Stimulated activated CD4-positive, alpha-beta T cell treated with anti-CD3 and anti-CD28 coated beads, Interleukin-4, amount 100 ng/mL, for 1 hour (primary cell): ENCODE measurements around the gene CTXN1.

ENCODE experiments used
- DNase-seq: peaks from one replicate; pipeline ENCODE4 v3.0.0-alpha.2; 2020

The CTXN1 gene

GRCh38 chr19:7912697-7913564, 13.0 kb downstream of the CTXN1 start:
- no peak for DNase-seq

GRCh38 chr19:7912144-7912696, 13.7 kb downstream of the CTXN1 start:
- no peak for DNase-seq

GRCh38 chr19:7911508-7912143, 14.3 kb downstream of the CTXN1 start:
- no peak for DNase-seq

DNA sequence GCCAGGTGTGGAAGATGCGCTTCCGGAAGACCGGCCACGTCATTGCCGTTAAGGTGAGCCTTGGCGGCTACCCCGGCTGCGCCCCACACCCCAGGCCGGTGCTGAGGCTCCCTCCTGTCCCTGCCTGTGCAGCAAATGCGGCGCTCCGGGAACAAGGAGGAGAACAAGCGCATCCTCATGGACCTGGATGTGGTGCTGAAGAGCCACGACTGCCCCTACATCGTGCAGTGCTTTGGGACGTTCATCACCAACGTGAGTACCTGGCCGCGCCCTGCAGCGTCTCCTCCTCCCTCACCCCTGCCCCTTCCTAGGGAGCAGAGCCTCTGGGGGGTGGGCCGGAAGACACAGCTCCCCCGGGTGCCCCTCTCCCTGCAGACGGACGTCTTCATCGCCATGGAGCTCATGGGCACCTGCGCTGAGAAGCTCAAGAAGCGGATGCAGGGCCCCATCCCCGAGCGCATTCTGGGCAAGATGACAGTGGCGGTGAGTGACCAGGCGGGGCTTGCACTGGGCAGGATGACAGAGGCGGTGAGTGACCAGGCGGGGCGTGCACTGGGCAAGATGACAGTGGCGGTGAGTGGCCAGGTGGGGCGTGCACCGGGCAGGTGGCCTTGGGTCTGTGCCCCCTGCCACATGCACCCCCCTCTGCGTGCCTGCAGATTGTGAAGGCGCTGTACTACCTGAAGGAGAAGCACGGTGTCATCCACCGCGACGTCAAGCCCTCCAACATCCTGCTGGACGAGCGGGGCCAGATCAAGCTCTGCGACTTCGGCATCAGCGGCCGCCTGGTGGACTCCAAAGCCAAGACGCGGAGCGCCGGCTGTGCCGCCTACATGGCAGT, 15.4 kb downstream of the CTXN1 start:
- DNase-seq: no peak

DNA sequence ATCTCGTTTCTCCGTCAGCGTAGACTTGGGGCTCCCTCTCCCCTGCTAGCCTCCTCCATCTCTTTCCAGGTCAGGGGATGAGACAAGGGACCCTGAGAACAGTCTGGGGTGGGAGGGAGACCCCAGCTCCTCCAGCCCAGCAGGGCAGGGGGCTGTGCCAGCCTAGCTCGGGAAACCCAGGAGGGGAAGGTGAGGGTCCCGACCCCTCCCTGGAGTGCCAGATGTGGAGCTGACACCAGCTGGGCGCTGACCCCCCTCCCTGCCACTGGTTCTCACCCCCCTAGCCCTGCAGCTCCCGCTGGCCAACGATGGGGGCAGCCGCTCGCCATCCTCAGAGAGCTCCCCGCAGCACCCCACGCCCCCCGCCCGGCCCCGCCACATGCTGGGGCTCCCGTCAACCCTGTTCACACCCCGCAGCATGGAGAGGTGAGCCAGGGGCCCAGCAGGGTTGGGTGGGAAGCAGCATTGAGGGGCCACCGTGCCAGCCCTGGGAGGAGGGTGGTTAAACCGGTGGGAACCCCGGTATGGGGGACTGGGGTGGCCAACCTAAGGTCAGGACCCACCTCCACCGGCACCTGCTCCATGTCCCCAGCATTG, 16.4 kb downstream of the CTXN1 start:
- no peak for DNase-seq

DNA sequence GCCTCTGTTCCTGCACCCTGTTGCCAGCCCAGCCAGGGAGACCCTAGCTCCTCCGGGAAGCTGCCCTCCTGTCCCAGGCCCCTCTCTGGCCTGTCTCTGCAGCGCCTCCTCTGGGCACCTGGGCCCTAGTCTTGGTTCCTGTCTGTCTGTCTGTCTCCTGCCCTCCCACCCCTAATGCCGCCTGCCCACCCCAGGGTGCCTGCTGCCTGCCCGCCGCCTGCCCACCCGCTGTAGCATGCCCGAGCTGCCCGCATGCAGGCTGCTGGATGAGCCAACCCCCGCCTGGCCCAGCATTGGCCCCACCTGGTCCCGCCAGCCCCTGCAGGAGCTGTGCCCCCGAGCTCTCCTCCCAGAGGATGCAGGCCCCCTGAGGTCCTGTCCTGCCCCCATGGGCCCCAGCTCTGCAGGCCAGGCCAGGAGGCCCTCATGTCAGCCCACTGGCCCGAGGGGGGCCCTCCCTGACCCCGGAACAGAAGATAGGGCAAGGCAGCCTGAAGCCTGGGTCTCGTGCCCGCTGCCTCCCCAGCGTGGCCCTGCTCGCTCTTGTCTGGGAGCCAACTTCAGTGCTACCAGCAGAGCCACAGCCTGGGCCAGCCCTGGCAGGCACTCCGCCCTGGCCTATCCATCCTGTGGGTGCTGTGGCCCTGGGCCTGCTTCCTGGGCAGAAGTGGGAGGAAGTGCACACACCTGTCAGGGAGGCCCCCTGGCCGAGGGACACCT, 17.0 kb downstream of the CTXN1 start:
- DNase-seq: no peak

DNA sequence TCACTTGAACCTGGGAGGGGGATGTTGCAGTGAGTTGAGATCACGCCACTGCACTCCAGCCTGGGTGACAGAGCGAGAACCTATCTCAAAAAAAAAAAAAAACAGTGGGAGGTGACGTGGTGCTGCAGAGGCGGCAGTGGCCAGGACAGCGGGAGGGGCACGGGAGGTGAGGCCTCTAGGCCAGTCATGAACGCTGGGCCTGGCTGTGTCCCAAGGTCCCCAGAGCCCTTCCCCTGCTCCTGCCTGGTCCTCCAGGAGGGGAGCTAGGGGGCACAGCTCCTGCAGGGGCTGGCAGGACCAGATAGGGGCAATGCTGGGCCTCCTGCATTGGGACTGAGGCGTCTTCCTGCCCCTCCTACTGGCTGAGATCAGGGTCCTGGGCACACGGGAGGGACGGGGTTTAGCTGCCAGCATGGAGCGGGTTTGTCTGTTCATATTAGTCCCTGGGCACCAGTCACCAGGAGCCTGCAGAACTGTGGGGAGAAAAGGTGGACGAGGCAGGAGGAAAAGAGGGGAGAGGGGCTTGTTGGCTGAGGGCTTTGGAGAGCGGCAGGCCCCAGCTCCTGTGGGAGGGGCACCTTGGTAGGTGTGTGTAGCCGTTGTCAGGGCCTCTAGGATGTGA, 17.7 kb downstream of the CTXN1 start:
- DNase-seq: no peak

DNA sequence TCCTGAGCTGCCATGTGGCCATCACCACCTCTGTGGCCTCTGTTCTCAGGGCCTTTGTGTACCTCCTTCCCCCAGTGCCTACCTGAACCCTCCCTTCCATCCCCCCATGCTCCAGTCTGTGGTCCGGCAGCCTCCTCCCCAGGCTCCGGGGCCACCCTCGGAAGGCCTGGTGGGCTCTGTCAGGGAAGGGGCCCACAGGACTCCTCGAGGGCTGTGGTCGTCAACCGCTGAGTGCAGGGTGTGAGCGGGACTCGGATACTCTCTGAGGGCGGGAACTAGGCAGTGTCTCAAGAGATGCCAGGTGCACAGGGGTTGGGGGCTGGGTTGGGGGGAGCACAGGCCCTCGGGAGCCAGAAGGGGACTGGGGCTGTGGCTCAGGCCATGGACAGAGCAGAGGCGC, 18.4 kb downstream of the CTXN1 start:
- DNase-seq: no peak

GRCh38 chr19:7907122-7907521, 18.8 kb downstream of the CTXN1 start:
- no peak for DNase-seq

- no peak for DNase-seq
These were observed 20.1 kb downstream of the CTXN1 start for GRCh38 chr19:7905859-7906258.

- DNase-seq: no peak
These were observed 20.7 kb downstream of the CTXN1 start for GRCh38 chr19:7905268-7905667.

DNA sequence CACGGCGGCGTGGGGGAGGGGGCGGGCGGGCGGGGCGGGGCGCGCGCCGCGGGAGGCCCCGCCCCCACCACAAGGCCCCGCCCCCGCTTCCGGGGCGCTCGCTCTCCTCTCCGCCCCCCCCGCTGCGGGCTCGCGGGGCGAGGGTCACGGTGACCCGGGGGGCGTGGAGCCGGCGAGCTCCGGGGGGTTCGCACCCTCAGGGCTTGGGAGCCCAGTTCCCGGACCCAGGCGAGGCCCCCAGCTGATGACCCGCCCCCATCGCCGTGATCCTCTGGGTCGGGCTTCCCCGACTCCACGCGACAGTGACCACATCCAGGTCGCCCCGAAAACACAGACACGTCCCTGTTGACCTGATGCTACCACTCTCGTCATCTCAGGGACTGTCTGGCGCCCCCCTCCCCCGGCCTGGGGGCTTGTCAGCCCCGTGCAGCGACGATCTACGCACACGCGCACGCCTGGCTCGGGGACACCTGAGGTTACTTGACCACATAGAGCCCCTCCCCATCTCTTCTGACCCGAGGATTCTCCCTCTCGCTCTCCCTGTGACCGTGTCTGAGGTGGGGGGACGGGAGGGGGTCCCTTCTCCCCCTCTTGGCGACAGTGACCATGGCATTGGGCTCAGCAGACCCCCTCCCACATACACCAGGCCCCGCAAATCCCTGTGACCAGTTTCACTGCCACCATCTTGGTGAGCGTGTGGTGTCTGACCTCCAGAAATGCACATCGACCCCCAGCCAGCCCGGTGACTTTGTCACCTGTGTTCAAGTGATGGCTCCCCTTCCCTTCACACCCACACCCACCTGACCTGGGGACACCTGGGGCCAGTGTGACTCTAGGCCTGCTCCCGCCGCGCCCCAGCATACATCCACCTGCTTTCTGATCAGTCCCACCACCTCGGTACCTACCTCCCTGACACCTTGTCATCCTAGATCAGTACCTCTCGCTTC, 21.6 kb downstream of the CTXN1 start:
- DNase-seq: no peak

DNA sequence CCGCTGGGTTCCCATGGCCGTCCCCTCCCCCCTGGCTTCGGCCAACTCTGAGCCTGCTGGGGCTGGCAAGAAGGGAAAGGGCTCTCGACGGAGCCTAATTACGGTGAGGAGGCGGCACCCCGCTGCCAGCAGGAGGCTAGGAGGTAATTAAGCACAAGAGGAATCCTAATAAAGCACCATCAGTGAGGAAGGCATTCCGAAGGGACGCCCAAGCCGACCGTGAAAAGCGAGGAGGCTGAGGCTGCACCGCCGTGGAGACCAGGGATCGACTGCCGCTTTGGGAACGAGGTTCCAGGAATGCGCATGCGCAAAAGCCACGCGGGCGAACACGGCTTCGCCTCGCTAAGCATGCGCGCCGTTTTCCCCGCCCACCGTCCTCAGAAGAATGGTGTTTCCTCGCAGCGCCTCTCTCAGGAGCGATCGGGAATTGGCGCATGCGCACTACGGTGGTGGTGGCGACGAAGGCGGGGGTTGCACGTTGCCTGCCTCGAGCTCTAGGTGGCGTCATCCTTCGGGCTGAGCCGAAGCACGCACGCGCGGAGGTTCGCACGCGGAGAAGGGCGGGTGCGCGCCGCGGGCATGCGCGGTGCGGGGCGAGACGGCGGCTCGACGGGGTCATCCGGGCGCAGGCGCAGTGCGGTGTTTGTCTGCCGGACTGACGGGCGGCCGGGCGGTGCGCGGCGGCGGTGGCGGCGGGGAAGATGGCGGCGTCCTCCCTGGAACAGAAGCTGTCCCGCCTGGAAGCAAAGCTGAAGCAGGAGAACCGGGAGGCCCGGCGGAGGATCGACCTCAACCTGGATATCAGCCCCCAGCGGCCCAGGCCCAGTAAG, 22.5 kb downstream of the CTXN1 start, which contains the start of gene MAP2K7:
Gene MAP2K7 (plus strand): TSS at position 634 of the 830 bp plus-strand sequence. CDS start 68 bp downstream, at position 702.
- peak; percentile 100 for DNase-seq

- DNase-seq: no peak
These were observed 23.1 kb downstream of the CTXN1 start for GRCh38 chr19:7902796-7903243.

GRCh38 chr19:7901337-7901736, 24.6 kb downstream of the CTXN1 start:
- no peak for DNase-seq

GRCh38 chr19:7900931-7901330, 25.0 kb downstream of the CTXN1 start:
- no peak for DNase-seq

- DNase-seq: no peak
These were observed 25.5 kb downstream of the CTXN1 start for GRCh38 chr19:7900401-7900870.

DNA sequence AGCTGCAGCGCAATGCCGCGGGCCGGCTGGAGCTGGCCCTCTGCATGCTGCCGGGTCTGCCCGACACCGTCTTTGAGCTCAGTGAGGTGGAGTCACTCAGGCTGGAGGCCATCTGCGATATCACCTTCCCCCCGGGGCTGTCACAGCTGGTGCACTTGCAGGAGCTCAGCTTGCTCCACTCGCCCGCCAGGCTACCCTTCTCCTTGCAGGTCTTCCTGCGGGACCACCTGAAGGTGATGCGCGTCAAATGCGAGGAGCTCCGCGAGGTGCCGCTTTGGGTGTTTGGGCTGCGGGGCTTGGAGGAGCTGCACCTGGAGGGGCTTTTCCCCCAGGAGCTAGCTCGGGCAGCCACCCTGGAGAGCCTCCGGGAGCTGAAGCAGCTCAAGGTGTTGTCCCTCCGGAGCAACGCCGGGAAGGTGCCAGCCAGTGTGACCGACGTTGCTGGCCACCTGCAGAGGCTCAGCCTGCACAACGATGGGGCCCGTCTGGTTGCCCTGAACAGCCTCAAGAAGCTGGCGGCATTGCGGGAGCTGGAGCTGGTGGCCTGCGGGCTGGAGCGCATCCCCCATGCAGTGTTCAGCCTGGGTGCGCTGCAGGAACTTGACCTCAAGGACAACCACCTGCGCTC, 26.1 kb downstream of the CTXN1 start:
- DNase-seq: no peak

- DNase-seq: no peak
These were observed 27.0 kb downstream of the CTXN1 start for GRCh38 chr19:7898967-7899366.
